Measurements from ENCODE around the gene TCAIM.

TCAIM gene

GRCh38 chr3:44444437-44444836 is 105.9 kb downstream of the TCAIM start:
- no peak for DNase-seq (ENCODE audit: low read depth in 2 of 2, low spot score in 1 of 2)

DNA sequence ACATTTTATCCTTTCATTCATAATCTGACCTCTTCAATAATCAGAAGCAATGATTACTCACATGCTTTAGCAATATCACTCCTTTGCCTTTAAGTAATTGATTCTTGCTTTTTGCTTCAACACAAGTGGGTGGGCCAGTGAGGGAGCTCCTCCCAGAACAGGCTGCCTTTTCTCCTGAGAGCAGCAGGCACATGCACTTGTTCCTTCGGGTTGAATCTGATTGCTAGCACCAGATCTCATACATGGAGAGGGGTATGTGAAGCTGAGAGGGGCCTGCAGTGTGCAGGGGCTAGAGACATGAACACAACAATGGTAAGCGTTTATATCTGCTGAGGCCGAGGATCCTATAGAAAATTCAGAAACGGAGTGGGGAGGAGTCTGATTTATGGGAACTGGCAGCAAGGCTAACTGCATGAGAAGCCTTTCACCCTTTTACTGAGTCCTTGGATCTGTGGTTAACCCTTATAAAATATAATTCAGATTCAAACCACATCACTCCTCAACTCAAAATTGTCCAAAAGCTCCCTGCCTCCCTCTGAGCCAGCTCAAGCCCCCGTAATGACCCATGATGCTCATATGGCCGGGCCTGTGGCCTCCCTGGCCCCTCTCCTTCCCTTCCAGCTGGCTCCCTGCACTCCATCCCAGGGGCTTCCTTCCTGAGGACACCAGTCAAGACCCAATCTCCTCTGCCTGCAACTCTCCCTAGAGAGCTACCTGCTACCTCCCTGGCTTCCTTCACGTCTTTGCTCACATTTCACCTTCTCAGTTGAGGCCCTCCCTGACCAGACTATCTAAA is 106.5 kb downstream of the TCAIM start:
- DNase-seq (ENCODE audit: low read depth in 2 of 2, low spot score in 1 of 2): no peak

- no peak for DNase-seq (ENCODE audit: low read depth in 2 of 2, low spot score in 1 of 2)
Measured at GRCh38 chr3:44445786-44446185, 107.2 kb downstream of the TCAIM start.

DNA sequence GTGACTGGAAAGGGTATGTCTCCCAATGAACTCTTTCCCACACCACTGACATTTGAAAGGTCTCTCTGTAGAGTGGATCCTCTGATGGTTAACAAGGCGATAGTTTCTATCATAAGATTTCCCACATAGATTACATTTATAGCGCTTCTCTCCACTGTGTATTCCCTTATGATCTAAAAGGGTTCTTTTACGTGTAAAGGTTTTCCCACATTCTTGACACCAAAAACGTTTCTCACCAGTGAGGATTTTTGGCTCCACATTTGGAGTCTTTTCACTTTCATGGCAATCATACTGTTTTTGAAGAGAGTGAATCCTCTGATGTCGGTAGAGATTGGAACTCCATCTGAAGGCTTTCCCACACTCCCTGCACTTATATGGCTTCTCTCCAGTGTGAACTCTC is 108.4 kb downstream of the TCAIM start:
- DNase-seq (ENCODE audit: low read depth in 2 of 2, low spot score in 1 of 2): no peak

- DNase-seq (ENCODE audit: low read depth in 2 of 2, low spot score in 1 of 2): no peak
Measured at GRCh38 chr3:44451441-44451840, 112.9 kb downstream of the TCAIM start.

DNA sequence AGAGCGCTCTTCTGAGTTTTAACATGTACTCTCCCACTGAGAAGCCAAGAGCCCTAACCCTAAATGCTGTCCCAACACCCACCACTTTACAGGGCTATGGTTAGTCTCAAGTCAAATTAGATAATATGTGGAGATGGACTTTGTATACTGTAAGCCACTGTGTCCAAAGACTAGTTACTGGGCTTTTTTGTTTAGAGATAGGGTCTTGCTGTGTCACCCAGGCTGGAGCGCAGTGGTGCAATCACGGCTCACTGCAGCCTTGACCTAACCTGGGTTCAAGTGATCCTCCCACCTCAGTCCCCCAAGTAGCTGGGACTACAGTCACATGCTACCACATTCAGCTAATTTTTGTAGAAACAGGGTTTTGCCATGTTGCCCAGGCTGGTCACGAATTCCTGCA is 115.7 kb downstream of the TCAIM start:
- DNase-seq (ENCODE audit: low read depth in 2 of 2, low spot score in 1 of 2): no peak

DNA sequence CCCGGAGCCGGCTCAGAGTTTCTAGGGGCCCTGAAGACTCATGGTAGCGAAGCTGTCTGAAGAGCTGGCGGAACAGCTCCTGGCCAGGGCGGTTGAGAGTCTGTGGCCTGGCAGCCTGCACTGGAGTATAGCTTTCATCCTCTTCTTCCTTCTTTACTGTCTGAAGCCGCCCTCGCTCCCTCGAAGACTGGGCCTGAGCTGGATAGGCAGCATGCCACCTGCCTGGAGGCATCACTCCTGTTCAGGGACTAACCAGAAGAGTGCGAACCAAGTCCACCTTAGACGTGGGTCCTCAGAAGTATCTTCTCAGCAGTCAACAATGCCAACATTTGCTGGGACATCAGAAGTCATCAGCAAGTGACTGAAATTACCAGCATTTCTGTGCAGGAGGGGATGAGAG is 116.8 kb downstream of the TCAIM start:
- DNase-seq (ENCODE audit: low read depth in 2 of 2, low spot score in 1 of 2): no peak

Data from stimulated activated CD8-positive, alpha-beta memory T cell treated with anti-CD3 and anti-CD28 coated beads, Interleukin-4, amount 100 ng/mL, for 1 hour (primary cell).